GM19372 (cell line): ENCODE results near the gene ADGRG4.
"Not testable (repeated sequence)": the region's sequence is repeated elsewhere in the genome, so short reads cannot be mapped to it uniquely, and the experiment has no call there.

ENCODE experiments used
- ATAC-seq: cut with Tn5 transposase; IDR thresholded peaks from one replicate; pipeline ENCODE4 v1.9.1; 2021; ENCODE audit warnings: mild to moderate bottlenecking, low read depth, moderate library complexity; ENCODE audit not compliant: unreplicated experiment

The ADGRG4 gene, protein sequence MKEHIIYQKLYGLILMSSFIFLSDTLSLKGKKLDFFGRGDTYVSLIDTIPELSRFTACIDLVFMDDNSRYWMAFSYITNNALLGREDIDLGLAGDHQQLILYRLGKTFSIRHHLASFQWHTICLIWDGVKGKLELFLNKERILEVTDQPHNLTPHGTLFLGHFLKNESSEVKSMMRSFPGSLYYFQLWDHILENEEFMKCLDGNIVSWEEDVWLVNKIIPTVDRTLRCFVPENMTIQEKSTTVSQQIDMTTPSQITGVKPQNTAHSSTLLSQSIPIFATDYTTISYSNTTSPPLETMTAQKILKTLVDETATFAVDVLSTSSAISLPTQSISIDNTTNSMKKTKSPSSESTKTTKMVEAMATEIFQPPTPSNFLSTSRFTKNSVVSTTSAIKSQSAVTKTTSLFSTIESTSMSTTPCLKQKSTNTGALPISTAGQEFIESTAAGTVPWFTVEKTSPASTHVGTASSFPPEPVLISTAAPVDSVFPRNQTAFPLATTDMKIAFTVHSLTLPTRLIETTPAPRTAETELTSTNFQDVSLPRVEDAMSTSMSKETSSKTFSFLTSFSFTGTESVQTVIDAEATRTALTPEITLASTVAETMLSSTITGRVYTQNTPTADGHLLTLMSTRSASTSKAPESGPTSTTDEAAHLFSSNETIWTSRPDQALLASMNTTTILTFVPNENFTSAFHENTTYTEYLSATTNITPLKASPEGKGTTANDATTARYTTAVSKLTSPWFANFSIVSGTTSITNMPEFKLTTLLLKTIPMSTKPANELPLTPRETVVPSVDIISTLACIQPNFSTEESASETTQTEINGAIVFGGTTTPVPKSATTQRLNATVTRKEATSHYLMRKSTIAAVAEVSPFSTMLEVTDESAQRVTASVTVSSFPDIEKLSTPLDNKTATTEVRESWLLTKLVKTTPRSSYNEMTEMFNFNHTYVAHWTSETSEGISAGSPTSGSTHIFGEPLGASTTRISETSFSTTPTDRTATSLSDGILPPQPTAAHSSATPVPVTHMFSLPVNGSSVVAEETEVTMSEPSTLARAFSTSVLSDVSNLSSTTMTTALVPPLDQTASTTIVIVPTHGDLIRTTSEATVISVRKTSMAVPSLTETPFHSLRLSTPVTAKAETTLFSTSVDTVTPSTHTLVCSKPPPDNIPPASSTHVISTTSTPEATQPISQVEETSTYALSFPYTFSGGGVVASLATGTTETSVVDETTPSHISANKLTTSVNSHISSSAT (N-terminal part only)

DNA sequence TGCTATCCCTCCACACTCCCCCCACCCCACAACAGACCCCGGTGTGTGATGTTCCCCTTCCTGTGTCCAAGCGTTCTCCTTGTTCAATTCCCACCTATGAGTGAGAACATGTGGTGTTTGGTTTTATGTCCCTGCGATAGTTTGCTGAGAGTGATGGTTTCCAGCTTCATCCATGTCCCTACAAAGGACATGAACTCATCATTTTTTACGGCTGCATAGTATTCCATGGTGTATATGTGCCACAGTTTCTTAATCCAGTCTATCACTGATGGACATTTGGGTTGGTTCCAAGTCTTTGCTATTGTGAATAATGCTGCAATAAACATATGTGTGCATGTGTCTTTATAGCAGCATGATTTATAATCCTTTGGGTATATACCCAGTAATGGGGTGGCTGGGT is at the start of gene ADGRG4:
ADGRG4 (plus strand) TSS at position 243 of the 400 bp plus-strand sequence. CDS start 7,815 bp downstream, outside the sequence.
- not testable (repeated sequence) for ATAC-seq

DNA sequence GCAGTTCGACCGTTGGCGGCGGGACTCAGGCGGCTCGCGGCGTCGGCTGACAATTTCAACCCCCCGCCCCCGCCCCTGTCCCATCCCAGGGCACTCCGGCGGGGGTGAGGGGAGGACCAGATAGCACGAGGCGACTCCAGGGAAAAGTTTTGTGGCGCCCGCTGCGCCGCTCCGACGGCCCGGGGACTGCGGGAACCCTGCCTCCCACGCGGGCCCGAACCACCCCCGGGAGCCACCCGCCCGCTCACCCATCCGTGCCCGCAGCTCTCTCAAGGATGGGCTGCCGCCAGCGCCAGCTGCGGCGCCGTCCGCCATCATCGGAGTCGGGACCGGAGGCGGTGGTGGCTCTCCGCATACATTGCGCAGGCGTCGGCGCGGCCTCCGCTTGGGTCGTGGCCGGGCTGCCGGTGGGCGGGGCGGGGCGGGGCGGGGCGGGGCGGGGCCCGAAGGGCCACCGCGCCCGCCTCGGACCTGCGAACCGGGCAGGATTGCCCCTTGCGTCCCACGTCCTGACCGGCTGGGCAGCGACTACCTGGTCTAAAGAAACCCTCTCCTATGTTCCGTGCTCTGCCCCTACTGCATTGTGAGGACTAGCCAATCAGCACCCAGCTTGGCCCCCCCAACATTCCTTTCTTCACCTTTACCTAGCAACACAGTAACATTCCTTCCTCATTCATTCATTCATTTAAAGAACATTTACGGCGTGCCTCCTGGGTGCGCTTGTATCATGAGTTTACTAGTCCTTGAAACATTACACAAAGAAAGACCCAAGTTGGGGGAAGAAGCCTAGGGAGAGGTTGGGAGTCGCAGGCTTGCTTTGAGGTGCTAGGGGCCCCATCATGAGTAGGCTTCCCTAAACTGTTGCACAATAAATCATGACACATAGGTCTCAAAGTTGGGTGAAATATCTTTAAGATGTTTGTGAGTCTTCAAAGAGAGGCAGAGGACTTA is 49.4 kb upstream of the ADGRG4 start, which contains the start of gene MAP7D3:
MAP7D3 (minus strand) TSS at position 360 of the 951 bp plus-strand sequence; CDS start at position 318, 42 bp downstream.
- peak; percentile 79 for ATAC-seq

DNA sequence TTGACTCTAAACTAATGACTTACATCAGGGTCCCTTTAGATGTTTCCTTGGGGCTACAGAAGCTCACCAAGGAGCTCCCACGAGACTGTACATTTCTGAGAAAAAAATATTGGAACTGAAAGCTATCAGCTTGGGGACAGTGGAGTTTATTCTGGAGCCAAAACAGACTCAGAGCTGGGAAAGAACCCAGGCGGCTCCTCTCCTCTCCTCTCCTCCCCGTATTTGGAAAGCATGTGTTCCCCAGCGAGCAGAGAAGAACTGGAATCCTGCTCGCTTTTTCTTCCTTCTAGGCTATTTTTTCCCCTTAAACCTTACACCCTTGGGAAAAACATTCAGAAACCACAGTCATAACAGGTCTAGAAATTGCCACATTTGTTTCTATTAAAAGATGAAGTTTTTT is 45.2 kb upstream of the ADGRG4 start:
- no peak for ATAC-seq

DNA sequence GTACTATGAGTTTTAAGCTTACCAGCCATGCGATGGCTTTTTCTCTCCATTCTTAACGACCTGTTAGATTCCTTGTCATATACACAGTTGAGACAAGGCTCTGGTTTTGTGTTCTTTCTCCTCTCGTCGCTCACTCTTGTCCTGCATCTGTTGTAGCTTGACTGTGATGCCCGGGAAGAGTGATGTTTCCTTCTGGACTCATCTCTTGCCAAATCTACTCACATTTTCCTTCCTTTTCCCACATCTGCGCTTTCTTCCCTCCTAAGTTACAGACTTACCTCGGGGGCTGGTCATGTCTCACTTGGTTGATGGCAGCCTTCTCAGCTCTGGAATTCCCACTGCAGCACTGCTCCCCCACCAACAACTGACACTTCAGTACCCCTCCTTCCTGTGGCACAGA is 44.7 kb upstream of the ADGRG4 start:
- no peak for ATAC-seq

DNA sequence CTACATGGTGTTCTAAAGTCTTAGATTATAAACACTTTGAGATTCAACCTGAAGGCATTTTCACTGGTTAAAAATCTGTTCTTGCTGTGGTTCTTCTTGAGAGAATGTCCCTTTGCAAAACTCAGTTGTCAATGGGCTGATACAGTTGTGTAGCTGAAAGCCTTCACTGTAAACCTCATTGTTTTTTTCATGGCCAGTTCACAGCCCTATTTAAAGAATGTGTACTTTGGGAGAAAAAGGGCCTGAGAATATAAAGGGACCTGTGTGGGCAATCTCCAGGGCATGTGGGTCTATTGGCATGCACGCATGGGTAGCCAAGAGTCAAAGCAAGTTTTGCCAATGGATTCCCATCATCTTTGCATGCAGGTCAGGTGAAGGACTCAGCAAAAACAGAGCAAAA is 41.8 kb upstream of the ADGRG4 start:
- no peak for ATAC-seq

DNA sequence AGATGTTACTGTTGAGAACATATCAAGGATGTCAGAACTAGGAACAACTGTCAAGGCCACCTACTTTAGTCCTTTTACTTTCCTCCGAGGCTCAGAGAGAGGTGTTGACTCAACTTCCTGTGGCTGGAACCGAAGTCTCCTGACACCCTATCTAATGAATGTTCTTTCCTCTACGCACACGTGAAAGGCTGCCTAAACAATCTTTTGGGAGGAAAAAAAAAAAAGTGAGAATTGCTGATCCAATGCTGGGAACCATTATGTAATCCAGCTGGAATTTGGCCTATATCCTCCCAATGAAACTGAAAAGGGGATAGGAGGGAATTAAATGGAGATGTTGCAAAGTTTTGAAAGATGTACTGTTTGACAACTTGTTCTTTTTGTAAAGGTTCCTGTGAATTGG is 41.2 kb upstream of the ADGRG4 start:
- ATAC-seq: no peak

DNA sequence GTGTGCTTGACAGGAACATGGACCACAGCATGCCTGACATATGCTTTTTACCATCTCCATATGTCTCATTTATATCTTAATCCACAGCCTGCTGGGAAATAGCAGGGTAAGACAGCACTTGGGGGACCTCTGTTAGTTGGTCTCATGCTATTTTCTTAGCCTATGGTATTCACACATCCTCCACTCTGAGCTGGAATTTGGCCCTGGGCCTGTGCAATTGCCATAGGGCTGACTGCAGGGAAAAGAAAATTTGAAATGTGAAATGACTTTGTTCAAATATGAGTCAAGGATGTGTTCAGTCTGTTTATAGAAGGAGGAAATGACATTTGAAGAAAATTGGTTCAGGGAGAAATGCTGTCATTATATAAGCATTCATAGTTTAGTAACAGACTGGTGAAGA is 40.0 kb upstream of the ADGRG4 start:
- no peak for ATAC-seq

DNA sequence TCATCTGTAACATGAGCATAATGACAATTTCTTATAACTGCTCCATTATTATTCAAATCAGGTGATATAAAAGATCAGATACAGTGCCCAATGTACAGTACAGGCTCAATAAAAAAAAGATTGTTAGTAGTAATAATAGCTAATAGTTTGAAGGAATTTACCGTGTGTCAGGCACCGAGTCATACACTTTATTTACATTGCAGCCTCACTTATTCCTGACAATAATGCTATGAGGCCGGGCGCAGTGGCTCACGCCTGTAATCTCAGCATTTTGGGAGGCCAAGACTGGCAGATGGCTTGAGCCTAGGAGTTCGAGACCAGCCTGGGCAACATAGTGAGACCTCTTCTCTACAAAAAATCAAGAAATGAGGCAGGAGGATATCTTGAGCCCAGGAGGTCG is 39.4 kb upstream of the ADGRG4 start:
- no peak for ATAC-seq

DNA sequence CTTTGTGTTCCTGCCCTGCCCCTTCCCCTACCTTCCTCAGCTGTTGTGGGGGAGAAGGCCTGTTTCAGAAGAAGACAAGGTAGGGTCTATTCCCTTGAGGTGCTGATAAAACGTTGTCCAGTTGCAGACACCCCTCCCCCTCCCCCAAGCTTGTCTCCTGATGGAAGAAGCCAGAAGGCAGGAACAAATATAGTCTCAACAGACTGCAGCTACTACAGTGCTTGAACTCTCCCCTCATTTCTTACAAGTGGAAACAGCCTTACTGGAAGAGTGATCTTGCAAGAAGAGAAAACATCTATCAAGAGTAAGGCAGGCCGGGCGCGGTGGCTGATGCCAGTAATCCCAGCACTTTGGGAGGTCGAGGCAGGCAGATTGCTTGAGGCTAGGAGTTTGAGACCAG is 38.5 kb upstream of the ADGRG4 start:
- ATAC-seq: no peak

DNA sequence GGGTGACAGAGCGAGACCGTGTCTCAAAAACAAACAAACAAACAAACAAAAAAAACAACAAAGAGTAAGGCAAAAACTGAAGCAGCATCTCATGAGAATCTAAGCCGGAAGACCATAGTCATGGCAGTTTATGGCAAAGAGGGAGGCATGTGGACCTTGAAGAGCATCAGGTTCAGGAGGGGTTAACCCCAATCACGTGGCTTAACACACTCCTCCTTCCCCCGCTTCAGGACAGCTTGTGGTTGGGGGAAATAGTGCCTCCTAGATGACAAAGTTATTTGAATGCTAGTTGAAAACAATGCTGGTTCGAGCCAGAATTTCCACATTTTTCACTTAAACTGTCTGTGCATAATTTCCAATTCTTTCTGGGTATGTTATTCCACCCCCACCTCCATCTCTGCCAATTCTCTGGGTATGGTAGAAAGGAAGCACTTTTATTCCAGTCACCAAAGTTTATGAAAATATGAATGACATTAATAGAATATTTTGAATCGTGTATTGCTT is 37.9 kb upstream of the ADGRG4 start:
- ATAC-seq: no peak

DNA sequence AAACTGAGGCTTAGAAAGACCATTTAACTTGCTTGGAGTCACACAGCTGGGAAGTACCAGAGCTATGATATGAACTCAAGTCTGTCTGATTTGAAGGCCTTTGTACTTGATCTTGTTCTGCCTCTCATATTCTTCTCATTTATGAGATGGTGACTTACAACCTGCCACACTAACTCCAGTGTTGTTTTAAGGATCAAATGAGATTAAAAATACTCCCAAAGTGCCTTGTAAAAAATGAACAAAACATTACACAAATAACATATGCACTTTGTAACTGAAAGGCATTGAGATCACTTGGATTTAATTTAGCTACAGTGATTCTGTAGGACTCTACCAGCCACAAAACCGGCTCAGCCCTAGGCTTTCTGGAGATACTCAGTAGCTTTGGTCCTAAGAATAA is 33.9 kb upstream of the ADGRG4 start:
- no peak for ATAC-seq

DNA sequence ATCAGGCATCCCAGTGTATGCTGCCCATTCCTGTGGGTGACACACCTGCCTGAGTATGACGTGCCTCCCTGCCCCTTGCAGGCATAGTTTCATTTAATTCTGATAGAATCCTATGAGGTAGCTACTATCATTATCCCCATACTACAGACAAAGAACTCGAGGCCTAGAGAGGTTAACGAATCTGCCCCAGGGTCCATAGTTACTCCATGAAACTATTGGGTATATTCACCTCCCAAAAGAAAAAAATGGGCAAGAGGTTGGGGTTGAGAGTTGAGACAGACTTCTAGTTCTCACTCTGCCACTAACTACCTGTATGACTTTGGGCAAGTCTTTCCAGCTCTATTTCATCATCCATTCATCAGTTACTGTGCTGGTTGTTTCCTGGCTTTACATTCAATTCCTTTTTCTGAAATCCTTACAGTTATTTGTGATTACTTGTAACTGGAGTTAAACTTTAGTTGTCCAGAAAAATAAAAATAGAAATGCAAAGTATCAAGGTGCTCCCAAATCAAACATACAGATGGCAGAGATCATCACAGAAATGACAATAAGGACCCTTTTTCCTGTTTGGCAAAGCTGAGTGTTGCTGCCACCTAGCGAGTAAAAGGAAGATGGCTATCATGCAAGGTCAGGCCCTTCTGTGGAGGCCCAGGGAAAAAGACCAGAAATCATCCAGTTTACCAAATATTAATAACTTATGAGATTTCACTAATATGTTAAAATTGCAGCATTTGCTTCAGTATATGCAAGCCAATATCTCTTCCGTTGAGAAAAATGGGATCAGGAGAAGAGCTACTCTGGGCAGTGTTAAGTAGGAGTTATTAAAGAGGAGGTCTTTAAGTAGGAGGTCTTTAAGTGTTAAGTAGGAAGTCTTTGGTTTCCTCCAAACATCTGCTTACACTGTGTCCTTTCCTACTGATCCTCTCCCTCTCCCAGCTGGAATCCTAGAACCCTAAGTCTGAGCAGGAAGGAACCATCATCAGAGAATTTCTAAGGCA is 32.4 kb upstream of the ADGRG4 start:
- ATAC-seq: peak; percentile 57

DNA sequence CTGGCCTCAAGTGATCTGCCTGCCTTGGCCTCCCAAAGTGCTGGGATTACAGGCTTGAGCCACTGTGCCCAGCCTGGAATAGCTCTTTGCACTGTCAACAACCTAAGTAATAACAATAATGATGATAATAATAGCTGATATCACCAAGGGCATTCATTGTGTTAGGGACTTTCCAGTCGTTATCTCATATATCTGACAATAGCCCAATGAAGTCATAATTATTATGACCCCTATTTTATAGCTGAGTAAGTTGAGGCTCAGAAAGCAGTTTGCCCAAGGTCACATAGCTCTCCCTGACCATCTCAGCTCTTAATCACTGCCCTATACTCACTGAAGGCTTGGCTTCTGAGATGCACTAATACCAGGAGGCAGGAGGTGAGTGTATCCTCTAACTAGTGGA is 30.8 kb upstream of the ADGRG4 start:
- no peak for ATAC-seq

DNA sequence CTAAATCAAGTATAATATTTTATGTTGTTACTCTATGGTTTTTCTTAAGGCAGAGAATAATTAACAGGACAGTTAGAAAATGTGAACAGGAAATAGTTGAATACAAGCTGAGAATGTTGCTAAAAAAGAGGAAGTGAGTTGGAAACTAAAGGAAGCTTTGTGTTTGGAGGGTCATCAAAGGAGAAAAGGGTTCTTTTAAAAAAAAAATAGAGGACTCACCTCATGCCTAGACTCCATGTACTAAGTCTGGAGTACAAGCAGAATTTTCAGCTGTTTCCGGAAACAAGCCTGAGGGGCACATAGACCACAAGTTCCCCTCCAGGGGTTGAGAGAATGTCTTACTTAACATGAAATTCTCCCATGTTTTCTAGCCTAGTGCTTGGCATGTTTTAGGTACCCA is 29.5 kb upstream of the ADGRG4 start:
- no peak for ATAC-seq

DNA sequence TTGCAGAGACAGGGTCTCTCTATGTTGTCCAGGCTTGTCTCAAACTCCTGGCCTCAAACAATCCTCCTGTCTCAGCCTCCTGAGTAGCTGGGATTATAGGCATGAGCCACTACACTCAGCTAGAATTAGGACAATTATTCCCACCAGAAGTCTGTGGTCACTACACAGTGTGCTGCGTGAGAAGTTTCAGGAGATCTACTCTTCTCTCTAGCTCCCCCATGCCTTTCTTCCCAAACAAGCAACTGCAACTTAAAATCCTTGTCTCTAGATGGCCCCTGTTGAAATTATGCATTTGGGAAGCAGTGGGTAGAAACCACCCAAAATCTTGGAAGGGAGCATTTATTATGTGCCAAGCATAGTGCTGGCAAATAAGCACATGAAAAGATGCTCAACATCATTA is 28.4 kb upstream of the ADGRG4 start:
- no peak for ATAC-seq

DNA sequence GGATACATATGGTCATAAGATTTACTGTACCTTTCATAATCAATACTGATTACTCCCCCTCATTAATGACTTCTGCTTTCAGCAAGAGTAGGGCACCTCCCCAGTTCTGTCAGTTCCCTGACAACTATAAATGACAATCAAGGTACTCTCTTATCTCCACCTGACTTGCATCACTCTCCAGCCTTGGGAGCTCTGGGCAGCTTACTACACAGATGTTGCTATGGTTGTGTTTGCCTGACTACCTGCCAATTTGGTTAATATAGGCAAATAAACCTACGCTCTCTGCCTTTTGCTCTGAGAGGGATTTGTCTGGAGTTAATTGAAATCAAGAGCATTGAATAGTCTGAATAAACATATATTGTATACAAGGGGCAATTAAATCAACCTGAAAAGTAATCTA is 26.8 kb upstream of the ADGRG4 start:
- ATAC-seq: no peak

DNA sequence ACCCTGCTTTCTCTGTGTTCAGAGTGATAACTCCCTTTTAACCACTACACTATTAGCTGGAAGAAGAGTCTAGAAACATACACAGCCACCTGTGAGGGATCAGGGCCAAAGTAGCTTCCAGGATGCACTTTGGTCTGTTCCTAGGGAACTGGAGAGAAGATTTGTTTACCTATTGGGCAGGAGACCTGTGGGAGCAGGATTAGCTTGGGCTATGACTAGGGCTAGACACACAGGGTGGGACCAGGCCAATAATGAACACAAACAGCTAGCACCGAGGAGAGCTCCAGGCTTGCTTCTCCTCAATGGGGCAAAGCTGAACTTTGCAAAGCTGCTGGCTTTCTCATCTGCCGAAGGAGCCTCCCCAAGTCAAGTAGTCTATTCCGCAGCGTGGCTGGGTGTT is 25.2 kb upstream of the ADGRG4 start:
- ATAC-seq: no peak

DNA sequence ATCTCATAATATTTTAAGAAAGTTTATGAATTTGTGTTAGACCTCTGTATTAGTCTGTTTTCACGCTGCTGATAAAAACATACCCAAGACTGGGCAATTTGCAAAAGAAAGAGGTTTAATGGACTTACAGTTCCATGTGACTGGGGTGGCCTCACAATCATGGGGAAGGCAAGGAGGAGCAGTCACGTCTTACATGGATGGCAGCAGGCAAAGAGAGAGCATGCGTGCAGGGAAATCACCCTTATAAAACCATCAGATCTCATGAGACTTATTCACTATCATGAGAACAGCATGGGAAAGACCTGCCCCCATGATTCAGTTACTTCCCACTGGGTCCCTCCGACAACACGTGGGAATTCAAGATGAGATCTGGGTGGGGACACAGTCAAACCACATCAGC is 14.4 kb upstream of the ADGRG4 start:
- not testable (repeated sequence) for ATAC-seq
